HG03432 (cell line): Measurements from ENCODE around the gene C19orf18.

Source experiments
- ATAC-seq: cut with Tn5 transposase; IDR thresholded peaks from one replicate; pipeline ENCODE4 v1.9.1; 2021; ENCODE audit warnings: mild to moderate bottlenecking, moderate library complexity; ENCODE audit not compliant: unreplicated experiment

Gene C19orf18

GRCh38 chr19:57949296-57949695 is 25.0 kb downstream of the C19orf18 start:
- ATAC-seq: no peak

- ATAC-seq: peak; percentile 90
Observed at GRCh38 chr19:57947419-57948134, 26.8 kb downstream of the C19orf18 start, which contains the start of gene ZNF256. Gene ZNF256, minus strand, starts transcription at chr19:57947706. Its CDS starts 232 bp downstream, at chr19:57947474.

DNA sequence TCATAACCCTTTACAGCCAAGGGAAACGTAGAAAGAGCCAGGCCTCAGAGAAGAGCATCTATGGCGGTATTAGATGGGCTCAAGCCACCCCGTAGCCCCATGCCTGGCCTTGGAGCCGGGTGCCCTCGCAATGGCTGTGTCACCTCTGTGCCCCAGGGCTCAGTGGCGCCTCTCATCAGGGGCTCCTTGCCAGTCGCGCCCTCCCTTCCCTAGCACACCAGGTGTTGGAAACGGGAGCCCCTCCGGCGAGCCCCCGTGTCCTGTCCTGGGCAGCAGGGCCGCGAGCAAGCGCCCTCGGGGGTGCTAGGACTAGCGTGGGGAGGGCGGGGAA is 27.3 kb downstream of the C19orf18 start:
- no peak for ATAC-seq

DNA sequence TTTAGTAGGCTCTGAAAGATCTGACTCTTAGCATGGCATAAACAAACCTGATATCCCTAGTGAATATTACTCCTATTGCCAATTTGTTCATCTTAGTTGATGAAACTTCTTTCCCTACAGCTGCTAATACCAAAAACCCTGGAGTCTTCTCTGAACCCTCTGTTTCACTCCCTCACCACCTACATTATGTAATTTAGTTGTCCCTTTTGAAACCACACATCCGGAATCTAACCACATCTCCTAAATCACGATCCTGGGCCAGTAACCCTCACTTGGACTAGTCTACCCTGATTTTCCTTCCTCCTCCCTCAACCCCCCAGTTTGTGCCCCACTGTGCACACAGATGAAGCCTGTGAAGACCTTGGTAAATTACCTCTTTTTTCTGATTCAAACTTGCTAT is 28.0 kb downstream of the C19orf18 start:
- ATAC-seq: no peak

DNA sequence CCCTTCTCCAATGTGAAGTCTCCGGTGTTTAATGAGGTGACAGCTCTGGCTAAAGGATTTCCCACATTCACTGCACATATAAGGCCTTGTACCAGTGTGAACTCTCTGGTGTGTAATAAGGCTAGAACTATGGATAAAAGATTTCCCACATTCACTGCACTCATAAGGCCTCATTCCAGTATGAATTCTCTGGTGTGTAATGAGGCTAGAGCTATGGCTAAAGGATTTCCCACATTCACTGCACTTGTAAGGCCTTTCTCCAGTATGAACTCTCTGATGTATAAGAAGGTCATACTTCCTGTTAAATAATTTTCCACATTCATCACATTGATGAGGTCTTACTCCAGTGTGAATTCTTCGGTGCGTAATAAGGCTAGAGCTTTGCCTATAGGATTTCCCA is 32.7 kb downstream of the C19orf18 start:
- ATAC-seq: no peak

GRCh38 chr19:57935731-57936130 is 38.6 kb downstream of the C19orf18 start:
- no peak for ATAC-seq

- ATAC-seq: peak; percentile 81
Observed at GRCh38 chr19:57934820-57935665, 39.3 kb downstream of the C19orf18 start, which contains the start of gene ZNF418. Gene ZNF418, minus strand, starts transcription at chr19:57935402. Its CDS starts 1,580 bp downstream, at chr19:57933822.

DNA sequence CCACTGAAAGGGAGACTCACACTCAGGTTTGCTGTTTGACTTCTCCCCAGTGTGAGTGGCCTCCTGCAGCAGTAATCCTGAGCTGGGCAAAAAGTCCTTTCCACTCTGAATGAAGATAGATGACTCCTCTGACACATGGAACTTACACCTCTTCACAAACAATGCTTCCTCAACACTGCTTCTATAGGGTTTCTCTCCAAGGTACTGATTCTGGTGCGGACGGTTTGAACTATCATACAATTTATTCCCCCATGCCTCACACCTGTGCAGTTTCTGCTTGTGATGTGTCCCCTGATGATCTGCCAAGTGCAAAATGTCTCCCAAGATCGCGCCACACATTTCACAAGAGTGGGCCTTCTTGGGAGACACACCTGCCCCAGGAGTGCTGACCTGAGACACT is 46.7 kb downstream of the C19orf18 start:
- no peak for ATAC-seq

DNA sequence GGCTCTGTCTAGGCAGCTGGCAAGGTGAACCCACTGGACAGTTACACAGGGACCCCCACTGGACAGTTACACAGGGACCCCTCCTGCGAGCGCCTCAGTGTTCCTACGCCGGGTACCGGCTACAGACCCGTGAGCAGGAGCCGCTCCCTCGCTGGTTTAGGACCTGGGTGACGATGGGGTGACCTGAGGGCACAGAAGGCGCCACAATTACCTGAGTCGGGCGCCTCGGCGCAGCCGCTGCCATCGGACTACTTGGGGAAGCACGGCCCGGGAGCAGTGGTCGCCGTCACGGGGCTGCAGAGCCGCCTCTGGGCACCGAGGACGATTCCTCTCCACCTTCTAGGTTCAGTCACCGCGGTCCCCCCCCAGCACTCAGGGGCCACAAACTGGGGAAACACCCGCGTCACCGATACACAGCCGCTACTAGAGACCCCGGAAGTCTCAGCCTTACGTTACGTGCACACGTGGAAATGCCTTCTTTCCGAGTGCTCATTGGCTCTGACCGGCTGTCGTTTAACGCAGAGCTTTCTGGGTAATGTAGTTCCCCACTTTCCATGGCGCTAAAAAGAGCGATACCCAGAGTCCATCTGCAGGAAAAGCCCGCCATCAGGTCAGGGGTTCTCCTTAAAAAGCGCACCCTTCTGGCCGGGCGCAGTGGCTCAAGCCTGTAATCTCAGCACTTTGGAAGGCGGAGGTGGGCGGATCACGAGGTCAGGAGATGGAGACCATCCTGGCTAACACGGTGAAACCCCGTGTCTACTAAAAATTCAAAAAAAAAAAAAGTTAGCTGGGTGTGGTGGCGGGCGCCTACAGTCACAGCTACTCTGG is 58.0 kb downstream of the C19orf18 start, which contains the start of gene ZNF417:
Gene ZNF417, minus strand, starts transcription at position 425 of the 828 bp plus-strand sequence. Its CDS starts 181 bp downstream, at position 244.
- peak; percentile 96 for ATAC-seq

- no peak for ATAC-seq
Observed at GRCh38 chr19:57914531-57914930, 59.8 kb downstream of the C19orf18 start.
